ENCODE results near the gene TBL2.
A peak's percentile ranks its signal among the peaks of the same experiment; 100 is the strongest.
"Not testable (repeated sequence)": the region's sequence is repeated elsewhere in the genome, so short reads cannot be mapped to it uniquely, and the experiment has no call there.

Gene TBL2, protein sequence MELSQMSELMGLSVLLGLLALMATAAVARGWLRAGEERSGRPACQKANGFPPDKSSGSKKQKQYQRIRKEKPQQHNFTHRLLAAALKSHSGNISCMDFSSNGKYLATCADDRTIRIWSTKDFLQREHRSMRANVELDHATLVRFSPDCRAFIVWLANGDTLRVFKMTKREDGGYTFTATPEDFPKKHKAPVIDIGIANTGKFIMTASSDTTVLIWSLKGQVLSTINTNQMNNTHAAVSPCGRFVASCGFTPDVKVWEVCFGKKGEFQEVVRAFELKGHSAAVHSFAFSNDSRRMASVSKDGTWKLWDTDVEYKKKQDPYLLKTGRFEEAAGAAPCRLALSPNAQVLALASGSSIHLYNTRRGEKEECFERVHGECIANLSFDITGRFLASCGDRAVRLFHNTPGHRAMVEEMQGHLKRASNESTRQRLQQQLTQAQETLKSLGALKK

DNA sequence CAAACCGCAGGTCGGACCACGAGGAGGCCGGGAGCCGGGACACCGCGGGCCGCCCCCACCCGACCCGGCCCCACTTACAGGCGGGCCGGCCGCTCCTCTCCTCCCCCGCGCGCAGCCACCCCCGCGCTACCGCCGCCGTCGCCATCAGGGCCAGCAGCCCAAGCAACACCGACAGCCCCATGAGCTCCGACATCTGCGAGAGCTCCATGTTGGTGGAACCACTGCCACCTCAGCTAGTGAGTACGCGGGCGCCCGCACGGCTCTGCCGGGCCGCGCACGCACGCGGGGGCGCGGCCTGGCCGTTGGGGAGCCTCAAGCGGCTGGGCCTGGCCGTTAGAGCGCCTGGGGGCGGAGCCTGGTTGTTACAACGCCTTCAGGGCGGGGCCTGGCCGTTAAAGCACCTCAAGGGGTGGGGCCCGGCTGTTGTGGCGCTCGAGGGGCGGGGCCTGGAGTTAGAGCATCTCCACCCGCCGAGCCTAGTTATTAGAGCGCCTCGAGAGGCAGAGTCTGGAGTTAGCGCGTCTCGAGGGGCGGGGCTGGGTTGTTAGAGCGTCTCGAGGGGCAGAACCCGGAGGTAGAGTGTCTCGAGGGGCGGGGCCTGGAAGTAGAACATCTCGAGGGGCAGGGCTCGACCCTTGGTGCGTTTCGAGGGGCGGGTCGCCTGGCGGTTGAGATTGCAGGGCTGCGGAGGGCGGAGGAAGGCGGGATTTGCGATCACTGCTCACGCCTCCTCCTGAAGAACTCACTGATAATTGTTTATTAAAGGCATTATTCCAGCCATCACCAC lies at the start of gene TBL2:
Gene TBL2, minus strand, starts transcription at position 238 of the 787 bp plus-strand sequence. Its CDS starts 30 bp downstream, at position 208.
- DNase-seq, result peak; percentile 67 to 91

DNA sequence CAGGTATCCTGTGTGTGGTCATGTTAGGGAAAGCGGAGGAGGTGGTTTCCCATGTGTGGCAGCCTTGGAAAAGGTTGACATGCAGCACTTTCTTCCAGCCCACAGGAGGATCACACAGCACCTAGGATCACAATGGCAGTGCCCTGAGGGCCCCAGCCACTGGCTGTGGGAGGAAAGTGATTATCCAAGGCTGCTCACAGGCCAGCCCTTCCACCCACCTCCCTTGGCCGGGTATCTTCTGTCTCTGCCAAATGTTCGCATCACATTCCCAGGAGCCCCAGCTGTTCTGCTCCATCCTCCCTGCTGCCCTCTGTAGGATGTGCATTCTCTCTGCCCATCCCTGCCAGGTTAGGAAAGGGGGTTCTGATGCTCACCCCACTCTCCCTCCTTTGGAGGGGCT lies 48.4 kb upstream of the TBL2 start:
- DNase-seq, result no peak

DNA sequence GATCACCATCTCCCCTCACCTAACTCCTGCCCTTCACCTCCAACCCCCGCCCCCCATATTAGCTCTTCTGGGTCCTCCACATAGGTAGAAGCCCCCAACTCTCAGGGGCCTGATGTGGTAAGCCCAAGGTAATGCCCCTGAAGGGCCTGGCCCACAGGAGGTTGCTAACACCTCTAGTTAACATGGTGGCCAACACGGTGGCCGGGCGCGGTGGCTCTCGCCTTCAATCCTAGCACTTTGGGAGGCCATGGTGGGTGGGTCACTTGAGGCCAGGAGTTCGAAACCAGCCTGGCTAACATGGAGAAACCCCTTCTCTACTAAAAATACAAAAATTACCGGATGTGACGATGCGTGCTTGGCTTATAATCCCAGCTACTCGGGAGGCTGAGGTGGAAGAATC lies 46.9 kb upstream of the TBL2 start:
- no peak for DNase-seq

DNA sequence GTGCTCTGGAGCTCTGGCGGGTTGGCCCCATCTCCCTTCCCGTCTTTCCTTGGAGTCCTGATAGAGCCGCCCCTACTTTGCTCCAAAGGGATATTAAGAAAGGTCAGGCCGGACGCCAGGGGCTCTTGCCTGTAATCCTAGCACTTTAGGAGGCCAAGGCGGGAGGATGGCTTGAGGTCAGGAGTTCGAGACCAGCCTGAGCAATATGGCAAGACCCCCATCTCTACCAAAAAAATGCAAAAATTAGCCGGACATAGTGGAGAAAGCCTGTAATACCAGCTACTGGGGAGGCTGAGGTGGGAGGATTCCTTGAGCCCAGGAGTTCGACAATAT lies 46.3 kb upstream of the TBL2 start:
- no peak for DNase-seq

DNA sequence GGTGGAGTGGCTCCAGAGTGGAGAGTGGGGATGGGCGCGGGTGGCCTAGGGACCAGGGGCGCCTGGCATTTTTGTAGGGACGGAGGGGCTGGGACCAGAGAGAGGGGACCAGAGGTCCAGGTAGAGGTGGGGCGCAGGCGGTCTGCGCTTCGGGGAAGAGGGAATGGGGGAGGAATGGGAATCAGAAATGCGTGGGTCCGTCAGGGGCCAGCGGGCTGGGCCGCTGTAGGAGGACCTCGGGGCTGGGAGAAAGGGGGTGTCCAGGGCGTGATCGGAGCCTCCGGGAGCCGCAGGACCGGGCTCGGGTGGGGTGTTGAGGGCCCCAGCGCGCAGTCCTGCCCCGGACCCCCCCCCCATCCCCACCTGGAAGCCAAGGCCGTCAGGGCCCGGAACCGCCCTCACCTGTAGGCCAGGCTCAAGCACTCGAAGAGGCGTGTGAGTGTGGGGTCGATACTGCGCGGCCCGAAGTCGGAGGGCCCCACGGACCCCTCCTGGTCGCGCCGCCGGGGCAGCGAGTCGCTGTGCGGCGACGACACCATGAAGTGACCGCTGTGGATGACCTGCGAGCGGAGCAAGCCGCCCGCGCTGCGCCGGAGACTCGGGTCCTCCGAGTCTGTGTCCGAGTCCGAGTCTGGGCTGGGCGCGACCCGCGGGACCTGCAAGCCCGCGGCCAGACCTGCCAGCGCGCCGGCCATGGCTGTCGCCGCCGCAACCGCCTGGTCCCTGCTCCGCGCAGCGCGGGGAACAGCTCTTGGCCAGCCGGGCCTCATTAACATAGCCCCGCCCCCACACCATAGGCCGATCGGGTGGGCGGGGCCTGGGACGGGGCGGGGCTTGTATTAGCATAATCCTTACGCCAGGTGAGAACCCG lies 45.7 kb upstream of the TBL2 start, which contains the start of gene MLXIPL:
Gene MLXIPL, minus strand, starts transcription at position 725 of the 871 bp plus-strand sequence. Its CDS starts 30 bp downstream, at position 695.
- peak; percentile 56 to 66 for DNase-seq

DNA sequence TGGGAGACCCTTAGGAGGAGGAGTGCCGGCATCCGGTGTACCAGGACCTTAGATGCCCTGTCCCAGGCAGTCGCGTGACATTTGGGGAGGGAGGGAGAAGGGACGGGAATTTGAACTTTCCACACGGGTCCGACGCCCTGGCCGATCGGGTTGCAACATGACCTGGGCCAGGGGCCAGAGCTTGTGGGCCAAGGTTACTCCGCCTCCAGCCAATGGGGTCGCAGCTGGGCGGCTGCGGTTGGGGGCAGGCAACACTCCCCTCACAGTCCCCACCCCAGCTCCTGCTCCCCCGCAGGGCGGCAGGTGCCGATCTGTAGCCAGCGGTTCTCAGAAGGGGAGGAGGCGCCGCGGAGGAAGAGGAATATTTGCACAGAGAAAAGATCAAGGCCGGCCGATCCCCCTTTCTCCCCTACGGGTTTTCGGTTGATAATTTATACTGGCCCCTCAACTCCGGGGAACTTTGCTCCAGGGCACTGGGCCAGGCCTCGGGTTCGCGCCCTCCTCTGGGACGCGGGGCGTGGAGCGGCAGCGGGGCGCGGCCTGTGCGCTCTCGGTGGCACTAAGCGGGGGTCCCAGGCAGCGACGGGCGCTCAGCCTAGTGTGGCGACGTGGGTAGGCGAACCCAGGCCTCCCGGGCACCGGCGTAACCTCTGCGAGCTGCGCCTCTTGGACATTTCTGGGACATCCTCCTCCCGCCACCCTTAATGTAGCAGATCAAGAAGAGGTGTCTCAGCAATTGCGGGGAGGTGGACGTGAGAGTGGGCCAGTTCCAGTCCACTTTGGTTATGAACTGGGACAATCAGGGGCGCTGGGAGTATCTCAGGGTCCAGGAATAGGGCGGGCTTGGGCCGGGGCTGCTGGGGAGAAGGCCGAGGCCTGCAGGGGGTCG lies 44.8 kb upstream of the TBL2 start:
- no peak for DNase-seq

DNA sequence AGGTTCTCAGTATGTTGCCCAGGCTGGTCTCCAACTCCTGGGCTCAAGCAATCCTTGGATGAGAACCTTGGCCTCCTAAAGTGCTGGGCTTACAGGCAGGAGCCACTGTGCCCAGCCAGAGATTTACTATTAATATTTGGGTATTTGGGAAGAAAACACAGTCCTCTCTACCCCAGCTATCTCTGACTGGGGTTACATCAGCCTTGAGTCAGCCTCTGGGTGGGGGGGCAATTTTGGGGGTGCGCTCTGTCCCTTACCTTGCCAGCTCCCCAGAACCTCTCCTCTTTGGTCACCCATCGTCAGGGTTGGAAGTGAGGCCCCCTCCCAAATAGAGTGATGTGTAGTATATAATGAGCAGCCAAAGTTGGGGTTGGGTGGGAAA lies 44.1 kb upstream of the TBL2 start:
- no peak for DNase-seq

DNA sequence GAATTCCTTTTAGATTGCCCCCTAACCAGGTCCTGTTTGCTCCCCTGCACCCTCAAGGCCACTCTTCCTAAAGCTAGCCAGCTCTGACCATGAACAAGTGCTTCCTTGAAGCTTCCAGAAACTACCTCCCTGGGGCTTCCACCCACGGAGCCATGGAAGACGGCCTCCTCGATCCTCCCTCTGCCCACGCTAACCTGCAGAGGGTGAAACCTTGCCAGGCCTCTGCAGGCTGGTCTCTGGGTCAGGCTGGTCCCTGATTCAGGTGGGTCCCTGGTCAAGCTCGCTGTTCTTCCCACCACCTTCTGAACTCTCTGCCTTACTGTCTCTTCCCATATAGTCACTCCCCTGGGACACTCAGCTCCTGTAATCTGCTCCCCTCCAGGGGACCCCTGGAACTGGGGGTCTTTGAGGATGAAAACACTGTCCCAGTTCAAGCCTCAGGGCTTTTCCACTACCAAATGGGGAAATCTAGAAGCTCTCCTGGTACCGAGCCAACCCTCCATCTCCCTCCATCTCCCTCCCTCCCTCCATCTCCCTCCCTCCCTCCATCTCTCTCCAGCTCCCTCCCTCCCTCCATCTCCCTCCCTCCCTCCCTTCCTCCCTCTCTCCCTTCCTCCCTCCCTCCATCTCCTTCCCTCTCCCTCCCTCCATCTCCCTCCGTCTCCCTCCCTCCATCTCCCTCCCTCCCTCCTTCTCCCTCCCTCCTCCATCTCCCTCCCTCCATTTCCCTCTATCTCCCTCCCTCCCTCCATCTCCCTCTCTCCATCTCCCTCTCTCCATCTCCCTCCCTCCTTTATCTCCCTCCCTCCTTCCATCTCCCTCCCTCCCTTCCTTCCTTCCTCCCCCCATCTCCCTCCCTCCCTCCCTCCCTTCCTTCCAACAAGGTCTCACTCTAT lies 43.0 kb upstream of the TBL2 start:
- DNase-seq, result no peak

DNA sequence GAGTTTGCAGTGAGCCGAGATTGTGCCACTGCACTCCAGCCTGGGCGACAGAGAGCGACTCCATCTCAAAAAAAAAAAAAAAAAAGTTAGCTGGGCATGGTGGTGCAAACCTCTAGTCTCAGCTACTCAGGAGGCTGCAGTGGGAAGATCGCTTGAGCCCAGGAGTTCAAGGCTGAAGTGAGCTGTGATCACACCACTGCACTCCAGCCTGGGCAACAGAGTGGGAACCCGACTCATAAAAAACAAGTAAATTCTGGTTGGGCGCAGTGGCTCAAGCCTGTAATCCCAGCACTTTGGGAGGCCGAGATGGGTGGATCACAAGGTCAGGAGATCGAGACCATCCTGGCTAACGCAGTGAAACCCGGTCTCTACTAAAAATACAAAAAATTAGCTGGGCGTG lies 41.0 kb upstream of the TBL2 start:
- not testable (repeated sequence) for DNase-seq

DNA sequence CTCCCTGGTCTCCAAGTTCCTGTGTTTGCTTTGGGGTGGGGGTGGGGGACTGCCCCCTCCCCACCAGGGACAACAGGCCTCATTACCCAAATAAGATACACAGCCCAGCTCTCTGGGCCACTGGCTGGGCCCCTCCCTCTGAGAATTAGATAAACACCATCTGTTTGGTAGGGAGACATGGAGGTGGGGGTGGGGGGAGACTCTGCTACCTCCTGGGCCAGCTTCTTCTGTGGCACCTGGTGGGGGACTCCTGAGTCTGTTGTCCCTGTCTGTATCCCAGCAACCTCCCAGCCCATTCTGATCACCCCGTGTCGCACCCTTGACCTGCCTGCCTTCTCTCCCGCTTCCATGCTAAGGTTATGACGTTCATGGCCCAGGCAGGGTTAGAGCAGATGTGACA lies 40.2 kb upstream of the TBL2 start:
- DNase-seq, result peak in 1 of 2 experiments; percentile 49

DNA sequence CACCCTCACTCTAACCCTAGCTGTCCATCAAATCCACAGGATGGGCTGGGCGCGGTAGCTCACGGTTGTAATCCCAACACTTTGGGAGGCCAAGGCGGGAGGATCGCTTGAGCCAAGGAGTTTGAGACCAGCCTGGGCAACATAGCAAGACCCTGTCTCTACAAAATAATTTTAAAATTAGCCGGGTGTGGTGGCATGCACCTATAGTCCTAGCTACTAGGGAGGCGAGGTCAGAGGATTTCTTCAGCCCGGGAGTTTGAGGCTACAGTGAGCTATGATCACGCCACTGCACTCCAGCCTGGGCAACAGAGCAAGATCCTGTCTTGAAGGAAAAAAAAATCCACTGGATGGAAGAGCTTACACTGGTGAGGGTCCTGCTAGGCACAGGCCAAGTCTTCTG lies 39.1 kb upstream of the TBL2 start:
- not testable (repeated sequence) for DNase-seq

DNA sequence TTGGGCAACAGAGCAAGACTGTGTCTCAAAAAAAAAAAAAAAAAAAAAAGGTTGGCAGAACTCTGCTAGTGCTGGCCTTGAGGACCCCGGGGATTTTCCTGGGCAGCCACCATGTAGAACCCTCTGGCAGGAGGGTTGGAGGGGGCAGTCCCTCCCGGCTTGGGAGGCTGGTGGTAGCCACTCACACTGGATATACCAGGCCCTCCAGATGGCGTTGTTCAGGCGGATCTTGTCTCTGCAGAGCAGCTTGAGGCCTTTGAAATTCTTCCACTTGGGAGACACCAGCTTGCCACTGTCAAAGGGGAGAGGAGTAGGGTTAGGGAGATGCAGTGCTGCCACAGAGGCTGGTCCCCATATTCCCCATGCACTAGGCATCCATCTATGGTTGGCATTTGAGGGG lies 37.5 kb upstream of the TBL2 start:
- DNase-seq, result no peak

DNA sequence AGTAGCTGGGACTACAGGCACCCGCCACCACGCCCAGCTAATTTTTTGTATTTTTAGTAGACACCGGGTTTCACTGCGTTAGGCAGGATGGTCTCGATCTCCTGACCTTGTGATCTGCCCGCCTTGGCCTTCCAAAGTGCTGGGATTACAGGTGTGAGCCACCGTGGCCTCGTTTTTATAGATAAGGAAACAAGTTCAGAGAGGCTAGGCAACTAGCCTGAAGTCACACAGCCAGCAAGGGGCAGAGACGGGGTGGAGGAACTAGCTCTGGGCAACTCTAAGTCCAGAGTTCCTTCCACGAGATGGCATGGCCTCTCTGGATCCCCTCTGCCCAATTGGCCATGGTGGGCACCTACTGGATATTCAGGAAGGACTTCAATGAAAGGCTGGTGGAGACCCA lies 36.6 kb upstream of the TBL2 start:
- DNase-seq, result not testable (repeated sequence)

DNA sequence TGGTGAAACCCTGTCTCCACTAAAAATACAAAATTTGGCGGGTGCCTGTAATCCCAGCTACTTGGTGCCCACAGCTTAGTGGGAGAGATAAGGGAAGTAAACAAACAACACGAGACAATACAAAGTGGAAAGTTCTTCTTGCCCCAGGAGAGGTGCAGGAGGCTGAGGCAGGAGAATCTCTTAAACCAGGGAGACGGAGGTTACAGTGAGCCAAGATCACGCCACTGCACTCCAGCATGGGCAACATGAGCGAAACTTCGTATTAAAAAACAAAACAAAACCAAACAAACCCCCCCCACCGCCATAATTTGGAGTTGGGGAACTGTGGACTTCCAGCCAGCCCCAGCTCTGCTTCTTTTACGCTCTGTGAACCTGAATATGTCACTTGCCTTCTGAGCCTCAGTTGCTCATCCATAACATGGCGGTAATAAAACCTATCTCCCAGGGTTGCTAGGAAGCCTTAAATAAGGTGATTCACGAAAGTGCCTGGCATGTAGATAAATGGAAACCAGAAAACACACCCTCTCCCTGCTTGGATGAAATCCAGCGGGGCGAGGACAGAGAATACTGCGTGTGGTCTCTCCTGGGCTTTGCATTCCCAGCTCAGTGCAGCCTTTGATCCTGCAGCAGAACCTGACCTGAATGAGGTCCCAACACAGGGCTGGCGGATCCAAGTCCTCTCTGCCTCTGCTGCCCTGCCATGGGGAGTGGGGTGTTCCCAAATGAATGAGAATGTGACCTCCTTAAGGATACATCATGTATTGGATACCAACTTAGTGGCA lies 35.8 kb upstream of the TBL2 start:
- DNase-seq, result no peak

DNA sequence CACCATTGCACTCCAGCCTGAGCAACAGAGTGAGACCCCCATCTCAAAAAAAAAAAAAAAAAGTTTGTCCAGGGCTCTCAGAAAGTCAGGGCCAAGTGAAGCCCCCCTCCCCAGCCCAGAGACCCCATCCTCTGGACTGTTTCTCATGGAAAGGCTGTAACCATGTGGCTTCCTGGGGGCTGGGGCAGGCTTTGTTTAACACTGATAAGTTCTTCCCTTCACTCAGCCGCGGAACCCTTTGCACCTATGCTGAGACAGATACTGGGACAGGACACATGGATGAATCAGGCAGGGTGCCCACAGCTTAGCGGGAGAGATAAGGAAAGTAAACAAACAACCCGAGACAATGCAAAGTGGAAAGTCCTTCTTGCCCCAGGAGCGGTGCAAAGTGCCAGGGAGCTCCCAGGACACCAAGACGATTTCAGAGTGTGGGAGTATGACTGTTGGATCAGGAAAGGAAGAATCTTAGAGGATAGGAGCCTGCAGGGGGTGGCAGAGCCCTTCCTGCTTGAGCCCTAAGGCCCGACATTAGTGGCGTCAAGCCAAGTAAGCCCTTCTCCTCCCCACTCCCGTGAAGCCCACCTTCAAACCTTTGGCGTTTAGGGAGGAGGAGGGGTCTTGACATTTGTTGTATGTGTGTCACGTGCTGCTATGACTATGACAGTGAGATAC lies 34.4 kb upstream of the TBL2 start:
- no peak for DNase-seq

DNA sequence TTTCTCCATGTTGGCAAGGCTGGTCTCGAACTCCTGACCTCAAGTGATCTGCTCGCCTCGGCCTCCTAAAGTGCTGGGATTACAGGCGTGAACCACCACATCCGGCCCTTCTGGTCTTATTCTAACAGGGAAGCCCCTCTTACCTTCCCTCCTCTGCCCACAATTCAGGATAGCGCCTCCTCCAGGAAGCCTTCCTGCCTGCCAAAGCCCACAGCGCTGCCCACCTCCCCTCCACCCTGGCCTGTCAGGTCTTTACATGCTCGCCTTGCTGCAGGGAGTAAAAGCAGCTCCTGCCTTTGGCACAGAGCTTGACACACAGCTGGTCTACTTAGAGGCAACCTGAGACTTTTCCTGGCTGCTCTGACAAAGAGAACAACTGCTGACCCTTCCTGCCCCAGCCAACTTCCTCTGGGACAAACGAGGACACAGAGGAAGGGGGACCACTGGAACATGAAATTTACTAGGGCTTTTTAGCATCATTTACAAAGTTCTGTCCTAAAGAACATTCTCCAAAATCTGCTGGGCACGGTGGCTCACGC lies 32.7 kb upstream of the TBL2 start:
- no peak for DNase-seq

DNA sequence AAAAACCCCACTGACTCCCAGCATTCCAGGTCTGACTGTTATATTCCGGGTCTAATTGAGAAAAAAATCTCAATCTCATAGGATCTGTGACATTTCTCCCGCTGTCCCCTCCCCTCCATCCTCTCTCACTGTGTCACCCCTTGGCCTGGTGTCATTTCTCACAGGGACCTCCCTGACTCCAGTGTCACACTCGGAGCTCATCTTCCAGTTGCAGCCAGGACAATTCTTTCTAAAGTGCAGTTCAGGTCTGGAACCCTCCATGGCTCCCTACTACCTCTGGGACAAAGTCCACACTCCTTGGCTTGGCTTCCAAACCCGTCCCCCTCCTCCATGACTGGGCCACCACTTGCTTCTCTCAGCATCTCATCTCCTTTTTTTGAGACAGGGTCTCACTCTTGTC lies 31.7 kb upstream of the TBL2 start:
- no peak for DNase-seq

DNA sequence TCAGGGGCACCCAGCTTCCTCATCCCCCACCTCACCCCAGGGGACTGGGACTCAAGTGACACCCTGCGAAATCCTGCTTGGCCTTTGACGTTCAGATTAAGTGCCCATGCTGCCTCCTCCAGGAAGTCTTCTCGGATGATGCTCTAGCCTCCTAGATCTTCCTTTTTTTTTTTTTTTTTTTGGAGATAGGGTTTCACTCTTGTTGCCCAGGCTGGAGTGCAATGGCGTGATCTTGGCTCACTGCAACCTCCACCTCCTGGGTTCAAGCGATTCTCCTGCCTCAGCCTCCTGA lies 29.3 kb upstream of the TBL2 start:
- DNase-seq, result not testable (repeated sequence)

Measured in cerebellar nuclear complex (tissue), 1 donor.